Activated CD8-positive, alpha-beta memory T cell treated with anti-CD3 and anti-CD28 coated beads, Interleukin-2, amount 50 U/mL, for 1 hour (primary cell): ENCODE measurements around the gene CLECL1.
"Not testable (repeated sequence)": the region's sequence is repeated elsewhere in the genome, so short reads cannot be mapped to it uniquely, and the experiment has no call there.

ENCODE experiments used
- DNase-seq: peaks from one replicate; pipeline ENCODE4 v3.0.0-alpha.2; 2020; ENCODE audit errors: extremely low read depth

Gene CLECL1

DNA sequence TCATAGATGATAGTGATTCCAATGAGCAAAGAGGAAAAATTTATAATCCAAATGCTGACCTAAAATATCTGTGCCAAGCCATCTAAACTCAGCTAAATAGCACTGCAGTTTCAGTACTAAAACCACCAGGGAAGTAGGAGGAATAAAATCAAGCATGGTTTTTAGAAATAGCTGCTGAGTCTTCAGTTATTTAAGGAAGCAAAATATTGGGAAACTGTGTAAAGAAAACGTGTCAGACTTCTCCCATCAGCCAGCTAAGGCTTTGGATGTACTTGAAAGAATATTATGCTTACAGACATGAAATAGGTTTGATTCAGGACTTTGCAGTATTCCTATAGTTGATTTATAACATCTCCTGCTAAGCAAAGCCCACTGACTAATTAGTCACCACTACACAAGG lies 38.7 kb downstream of the CLECL1 start:
- DNase-seq = no peak

DNA sequence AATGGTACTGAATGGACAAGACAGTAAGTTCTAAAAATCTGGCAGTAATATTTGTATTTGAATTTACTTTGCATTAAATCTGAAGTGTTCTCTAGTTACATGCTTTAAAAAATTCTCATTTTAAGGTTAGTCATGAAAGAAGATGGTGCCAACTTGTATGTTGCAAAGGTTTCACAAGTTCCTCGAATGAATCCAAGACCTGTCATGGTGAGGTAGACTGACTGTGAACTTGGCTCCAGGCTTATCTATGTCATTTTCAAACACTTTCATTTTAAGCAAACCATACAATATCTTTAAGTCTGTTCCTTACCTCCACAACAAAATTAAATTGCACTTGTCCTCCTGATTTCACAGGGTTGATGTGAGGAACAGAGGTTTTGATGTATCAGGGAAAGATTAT lies 40.0 kb downstream of the CLECL1 start:
- no peak for DNase-seq

DNA sequence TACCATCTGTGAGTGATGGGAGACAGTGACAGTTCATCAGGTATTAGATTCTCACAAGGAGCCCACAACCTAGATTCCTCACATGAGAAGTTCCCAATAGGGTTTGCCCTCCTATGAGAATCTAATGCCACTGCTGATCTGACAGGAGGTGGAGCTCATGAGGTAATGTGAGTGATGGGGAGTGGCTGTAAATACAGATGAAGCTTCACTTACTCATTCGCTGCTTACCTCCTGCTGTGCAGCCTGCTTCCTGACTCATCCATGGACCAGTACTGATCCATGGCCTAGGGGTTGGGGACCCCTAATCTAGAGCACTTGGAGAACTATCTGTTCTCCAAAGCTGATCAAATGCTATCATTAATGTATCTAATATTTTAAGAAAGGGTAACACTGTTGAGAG lies 45.7 kb downstream of the CLECL1 start:
- no peak for DNase-seq

DNA sequence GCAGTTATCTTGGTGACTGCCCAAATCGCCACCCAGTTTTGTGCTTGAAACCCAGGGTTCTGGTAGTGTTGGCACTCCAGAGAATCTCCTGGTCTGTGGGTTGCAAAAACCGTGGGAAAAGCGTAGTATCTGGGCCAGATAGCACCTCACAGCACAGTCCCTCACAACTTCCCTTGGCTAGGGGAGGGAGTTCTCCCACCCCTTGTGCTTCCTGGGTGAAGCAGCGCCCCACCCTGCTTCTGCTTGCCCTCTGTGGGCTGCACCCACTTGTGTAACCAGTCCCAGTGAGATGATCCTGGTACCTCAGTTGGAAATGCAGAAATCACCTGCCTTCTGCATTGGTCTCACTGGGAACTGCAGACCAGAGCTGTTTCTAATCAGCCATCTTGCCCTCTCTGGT lies 47.0 kb downstream of the CLECL1 start:
- DNase-seq = no peak

DNA sequence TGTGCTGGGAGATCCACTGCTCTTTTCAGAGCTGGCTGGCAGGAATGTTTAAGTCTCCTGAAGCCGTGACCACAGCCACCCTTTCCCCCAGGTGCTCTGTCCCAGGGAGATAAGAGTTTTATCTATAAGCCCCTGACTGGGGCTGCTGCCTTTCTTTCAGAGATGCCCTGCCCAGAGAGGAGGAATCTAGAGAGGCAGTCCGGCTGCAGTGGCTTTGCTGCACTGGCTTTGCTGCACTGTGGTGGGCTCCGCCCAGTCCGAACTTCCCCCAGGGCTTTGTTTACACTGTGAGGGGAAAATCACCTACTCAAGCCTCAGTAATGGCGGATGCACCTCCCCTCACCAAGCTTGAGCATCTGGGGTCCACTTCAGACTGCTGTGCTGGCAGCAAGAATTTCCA lies 47.5 kb downstream of the CLECL1 start:
- DNase-seq = not testable (repeated sequence)

DNA sequence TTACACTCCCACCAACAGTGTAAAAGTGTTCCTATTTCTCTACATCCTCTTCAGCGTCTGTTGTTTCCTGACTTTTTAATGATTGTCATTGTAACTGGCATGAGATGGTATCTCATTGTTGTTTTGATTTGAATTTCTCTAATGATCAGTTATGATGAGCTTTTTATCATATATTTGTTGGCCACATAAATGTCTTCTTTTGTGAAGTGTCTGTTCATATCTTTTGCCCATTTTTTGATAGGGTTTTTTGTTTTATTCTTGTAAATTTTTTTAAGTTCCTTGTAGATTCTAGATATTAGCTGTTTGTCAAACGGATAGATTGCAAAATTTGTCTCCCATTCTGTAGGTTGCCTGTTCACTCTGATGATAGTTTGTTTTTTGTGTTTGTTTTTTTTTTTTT lies 49.9 kb downstream of the CLECL1 start:
- DNase-seq = not testable (repeated sequence)

DNA sequence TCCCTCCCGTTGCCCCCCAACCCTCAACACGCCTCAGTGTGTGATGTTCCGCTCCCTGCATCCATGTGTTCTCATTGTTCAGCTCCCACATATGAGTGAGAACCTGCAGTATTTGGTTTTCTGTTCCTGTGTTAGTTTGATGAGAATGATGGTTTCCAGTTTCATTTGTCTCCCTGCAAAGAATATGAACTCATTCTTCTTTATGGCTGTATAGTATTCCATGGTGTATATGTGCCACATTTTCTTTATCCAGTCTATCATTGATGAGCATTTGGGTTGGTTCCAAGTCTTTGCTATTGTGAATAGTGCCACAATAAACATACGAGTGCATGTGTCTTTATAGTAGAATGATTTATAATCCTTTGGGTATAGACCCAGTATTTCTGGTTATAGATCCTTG lies 50.4 kb downstream of the CLECL1 start:
- not testable (repeated sequence) for DNase-seq

DNA sequence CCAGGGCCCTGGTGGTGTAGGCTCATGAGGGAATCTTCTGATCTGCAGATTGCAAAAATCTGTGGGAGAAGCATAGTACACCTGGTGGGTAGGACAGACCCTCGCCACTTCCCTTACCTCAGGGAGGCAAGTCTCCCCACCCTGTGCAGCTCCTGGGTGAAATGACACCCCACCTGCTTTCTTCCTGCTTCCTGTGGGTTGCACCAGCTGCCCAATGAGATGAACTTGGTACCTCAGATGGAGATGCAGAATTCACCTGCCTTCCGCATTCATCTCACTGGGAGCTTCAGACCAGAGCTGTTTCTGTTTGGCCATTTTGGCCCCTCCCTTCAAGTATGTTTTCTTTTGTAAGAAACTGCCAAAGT lies 58.7 kb downstream of the CLECL1 start:
- DNase-seq = no peak

DNA sequence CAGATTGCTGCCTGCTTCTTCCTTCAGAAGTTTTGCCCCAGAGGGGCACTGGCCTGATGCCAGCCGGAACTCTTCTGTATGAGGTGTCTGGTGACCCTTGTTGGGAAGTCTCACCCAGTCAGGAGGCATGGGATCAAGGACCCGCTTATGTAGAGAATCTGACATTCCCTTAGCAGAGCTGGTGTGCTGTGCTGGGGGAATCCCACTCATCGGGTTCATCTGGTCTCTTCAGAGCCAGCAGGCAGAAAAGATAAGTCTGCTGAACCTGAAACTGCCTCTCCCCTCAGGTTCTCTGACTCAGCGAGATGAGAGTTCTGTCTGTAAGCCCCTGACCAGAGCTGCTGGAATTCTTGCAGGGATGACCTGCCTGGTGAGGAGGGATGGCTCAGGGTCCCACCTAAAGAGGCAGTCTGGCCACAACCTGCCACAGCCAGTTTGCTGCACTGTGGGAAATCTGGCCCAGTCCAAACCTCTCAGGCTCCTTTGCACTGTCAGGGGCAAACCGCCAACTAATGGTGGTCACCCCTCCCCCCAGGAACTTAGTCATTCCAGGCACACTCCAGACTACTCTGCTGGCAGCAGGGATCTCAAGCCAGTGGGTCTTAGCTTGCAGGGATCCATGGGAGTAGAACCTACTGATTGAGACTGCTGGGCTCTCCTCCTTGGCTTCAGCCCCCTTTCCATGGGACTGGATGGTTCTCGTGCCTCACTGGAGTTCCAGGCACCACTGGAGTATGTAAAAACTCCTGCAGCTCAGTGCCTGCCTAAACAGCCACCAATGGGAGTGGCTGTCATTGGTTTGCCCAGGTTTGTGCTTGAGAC lies 59.3 kb downstream of the CLECL1 start:
- DNase-seq = no peak
